Measurements from ENCODE around the gene SDK2. TPM values are rescaled to one million over a fixed set of nuclear protein-coding genes. Genes with fewer than 3 reads are reported as not detected.

The SDK2 gene
- total and polyA plus RNA-seq, 2 experiments from 2014 or later, result 0.59 to 1.2 TPM

GRCh38 chr17:73347351-73347750, 296.9 kb downstream of the SDK2 start:
- Histone ChIP-seq H3K79me2 (no peaks in the 10 kb centered on the region), H3K27me3 (no peaks in the 10 kb centered on the region), H3K27ac (peak overlapping the region; percentile 73), H3K9me3 (ENCODE audit: low read depth) (no peaks in the 10 kb centered on the region), H3K9me2 (replicated peaks; ENCODE audit: insufficient read depth) (no peaks in the 10 kb centered on the region), H2AFZ (no peak overlapping the region), H3K4me1 (ENCODE audit: insufficient read depth) (peaks cover 54% of the 10 kb centered on the region), H3K36me3 (replicated peaks; ENCODE audit: insufficient read depth, low read depth) (no peaks in the 10 kb centered on the region), H3K4me2 (peak overlapping the region; percentile 20), H4K20me1 (ENCODE audit: insufficient read depth, poor library complexity, severe bottlenecking) (no peaks in the 10 kb centered on the region), H3K4me3 (no peak overlapping the region)
- WGBS (ENCODE audit: low lambda C conversion rate, missing lambda C conversion rate), result 56% methylated on average over 5 of the region's 5 CpGs
- DNase-seq (ENCODE audit: low spot score), result no peak
- TF ChIP-seq EZH2 (IDR thresholded peaks at IDR 0.05; ENCODE audit: borderline replicate concordance), result no peak
- TF ChIP-seq EZH2phosphoT487 (IDR thresholded peaks at IDR 0.05; ENCODE audit: low read depth, severe bottlenecking, unreplicated experiment), result no peak
- no peak for TF ChIP-seq CTCF (IDR thresholded peaks at IDR 0.05; ENCODE audit: poor library complexity)

DNA sequence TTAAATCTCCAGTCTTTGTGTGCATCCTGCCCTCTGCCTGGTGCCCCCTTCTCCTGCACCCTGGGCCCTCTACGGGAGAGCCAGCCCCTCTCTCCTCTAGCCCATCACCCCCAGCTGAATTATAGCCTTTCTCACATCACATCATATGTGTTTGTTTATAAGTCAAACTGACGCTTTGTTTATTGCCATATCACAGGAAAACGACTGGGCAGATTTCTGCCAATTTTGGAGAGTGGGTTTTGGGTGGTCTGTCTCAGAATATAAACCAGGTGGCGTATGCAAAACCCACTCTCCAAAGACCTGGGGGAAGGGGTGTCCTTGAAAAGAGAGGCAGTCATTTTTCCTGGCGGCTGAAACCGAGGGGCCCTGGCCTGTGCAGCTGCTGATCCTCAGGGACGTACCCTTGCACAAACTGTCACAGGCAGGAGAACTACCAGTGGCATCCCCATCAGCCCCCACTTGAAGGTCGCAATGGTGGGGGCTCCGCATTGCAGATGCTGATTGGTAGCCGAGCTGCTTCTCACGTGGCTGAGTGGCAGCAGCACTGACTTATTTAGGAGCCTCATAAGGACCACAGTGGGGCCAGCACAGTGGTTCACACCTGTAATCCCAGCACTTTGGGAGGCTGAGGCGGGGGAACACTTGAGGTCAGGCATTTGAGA, 297.6 kb downstream of the SDK2 start:
- Histone ChIP-seq H3K9me2 (replicated peaks; ENCODE audit: insufficient read depth) (no peaks in the 10 kb centered on the region), H3K79me2 (no peaks in the 10 kb centered on the region), H4K20me1 (ENCODE audit: insufficient read depth, poor library complexity, severe bottlenecking) (no peaks in the 10 kb centered on the region), H3K27ac (peak overlapping the region; percentile 73), H3K4me1 (ENCODE audit: insufficient read depth) (peaks cover 58% of the 10 kb centered on the region), H3K9me3 (ENCODE audit: low read depth) (no peaks in the 10 kb centered on the region), H3K27me3 (no peaks in the 10 kb centered on the region), H3K4me3 (no peak overlapping the region), H2AFZ (no peak overlapping the region), H3K4me2 (no peak overlapping the region), H3K36me3 (replicated peaks; ENCODE audit: insufficient read depth, low read depth) (no peaks in the 10 kb centered on the region)
- WGBS (ENCODE audit: low lambda C conversion rate, missing lambda C conversion rate), result 53% methylated on average over 12 of the region's 12 CpGs
- no peak for DNase-seq (ENCODE audit: low spot score)
- TF ChIP-seq EZH2 (IDR thresholded peaks at IDR 0.05; ENCODE audit: borderline replicate concordance), result no peak
- peak; percentile 34 for TF ChIP-seq CTCF (IDR thresholded peaks at IDR 0.05; ENCODE audit: poor library complexity)
- no peak for TF ChIP-seq EZH2phosphoT487 (IDR thresholded peaks at IDR 0.05; ENCODE audit: low read depth, severe bottlenecking, unreplicated experiment)

GRCh38 chr17:73343739-73344454, 300.3 kb downstream of the SDK2 start:
- DNase-seq (ENCODE audit: low spot score), result no peak
- H3K9me3 ChIP-seq (ENCODE audit: low read depth), result no peaks in the 10 kb centered on the region
- 45% methylated on average over 11 of the region's 11 CpGs for WGBS (ENCODE audit: low lambda C conversion rate, missing lambda C conversion rate)
- no peak for TF ChIP-seq CTCF (IDR thresholded peaks at IDR 0.05; ENCODE audit: poor library complexity)
- TF ChIP-seq EZH2 (IDR thresholded peaks at IDR 0.05; ENCODE audit: borderline replicate concordance), result no peak
- TF ChIP-seq EZH2phosphoT487 (IDR thresholded peaks at IDR 0.05; ENCODE audit: low read depth, severe bottlenecking, unreplicated experiment), result no peak
- H4K20me1 ChIP-seq (ENCODE audit: insufficient read depth, poor library complexity, severe bottlenecking), result no peaks in the 10 kb centered on the region
- H3K4me3 ChIP-seq, result no peak overlapping the region
- H3K36me3 ChIP-seq (replicated peaks; ENCODE audit: insufficient read depth, low read depth), result no peaks in the 10 kb centered on the region
- no peak overlapping the region for H2AFZ ChIP-seq
- no peaks in the 10 kb centered on the region for H3K79me2 ChIP-seq
- H3K27me3 ChIP-seq, result no peaks in the 10 kb centered on the region
- peaks cover 52% of the 10 kb centered on the region for H3K4me1 ChIP-seq (ENCODE audit: insufficient read depth)
- no peaks in the 10 kb centered on the region for H3K9me2 ChIP-seq (replicated peaks; ENCODE audit: insufficient read depth)
- peak overlapping the region; percentile 92 for H3K27ac ChIP-seq
- H3K4me2 ChIP-seq, result peak overlapping the region; percentile 64

All from hepatocyte (in vitro differentiated cells).